Stimulated activated CD8-positive, alpha-beta memory T cell treated with anti-CD3 and anti-CD28 coated beads, Interleukin-7, amount 100 ng/mL, for 4 hours (primary cell): Measurements from ENCODE around the gene PLCB4.

Experiments used
- DNase-seq, 2 donors: peaks; one replicate each; pipeline ENCODE4 v3.0.0-alpha.2; 2020; ENCODE audit warnings: low read depth in 2 of 2

PLCB4 gene

DNA sequence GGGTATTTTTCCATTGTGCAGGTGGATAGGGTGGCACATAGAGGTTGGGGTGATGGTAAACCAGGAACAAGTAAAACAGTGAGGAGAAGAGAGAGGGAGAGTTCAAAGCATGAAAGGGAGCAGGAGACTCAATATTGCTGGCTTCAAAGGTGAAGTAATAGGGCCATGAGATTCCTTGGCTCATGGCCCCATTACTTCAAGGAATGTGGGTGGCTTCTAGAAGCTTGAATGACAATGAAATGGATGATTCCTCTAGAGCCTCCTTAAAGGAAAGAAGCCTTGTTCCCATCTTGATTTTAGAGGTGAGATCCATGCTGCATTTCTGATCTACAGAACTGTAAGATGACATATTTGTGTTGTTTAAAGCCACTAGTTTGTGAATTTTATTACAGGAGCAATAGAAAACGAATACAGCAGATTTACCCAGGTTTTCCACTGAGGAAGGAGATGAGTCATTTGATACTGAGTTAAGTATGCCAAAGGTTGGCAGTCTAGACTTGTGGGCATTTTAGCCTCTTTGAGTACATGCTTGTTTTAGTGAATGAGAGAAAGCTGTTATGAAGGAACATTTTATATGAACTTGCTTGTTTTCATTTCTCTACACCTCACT, 110.4 kb downstream of the PLCB4 start:
- no peak for DNase-seq

DNA sequence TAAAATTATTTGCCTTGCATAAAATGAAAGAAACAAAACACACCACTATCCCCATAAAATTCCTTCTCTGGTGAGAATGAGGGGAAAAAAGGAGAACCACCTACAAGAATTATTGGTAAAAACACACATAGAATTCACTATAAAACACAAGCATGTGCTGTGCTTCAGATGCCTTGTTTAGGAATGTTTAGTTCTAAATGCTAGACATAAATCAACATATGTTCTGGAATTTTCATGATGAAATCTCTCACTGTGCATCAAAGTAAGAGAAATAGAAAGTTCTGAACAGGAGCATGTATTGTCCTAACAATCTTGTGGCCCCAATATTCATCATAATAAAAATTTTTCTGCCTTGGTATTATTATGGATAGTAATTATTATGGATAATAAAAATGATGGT, 111.0 kb downstream of the PLCB4 start:
- DNase-seq = no peak

- no peak for DNase-seq
These were observed 111.8 kb downstream of the PLCB4 start for GRCh38 chr20:9180481-9181257.

DNA sequence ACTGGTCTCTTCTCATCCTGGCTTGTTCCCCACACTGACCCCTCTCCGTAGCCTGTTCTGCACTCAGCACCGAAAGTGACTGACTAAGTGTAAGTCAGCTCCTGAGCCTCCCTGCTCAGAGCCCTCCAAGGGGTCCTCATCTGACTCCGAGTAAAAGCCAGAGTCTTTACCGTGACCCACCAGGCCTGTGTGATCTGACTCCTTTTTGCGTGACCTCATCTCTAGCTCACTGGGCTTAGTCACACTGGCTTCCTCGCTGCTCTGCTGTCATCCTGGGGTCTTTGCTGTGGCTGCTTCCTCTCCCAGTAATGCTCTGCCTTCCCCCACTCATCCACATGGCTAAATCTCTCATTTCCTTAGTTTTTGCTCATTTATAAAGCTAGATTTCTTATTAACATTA, 116.6 kb downstream of the PLCB4 start:
- DNase-seq = no peak

DNA sequence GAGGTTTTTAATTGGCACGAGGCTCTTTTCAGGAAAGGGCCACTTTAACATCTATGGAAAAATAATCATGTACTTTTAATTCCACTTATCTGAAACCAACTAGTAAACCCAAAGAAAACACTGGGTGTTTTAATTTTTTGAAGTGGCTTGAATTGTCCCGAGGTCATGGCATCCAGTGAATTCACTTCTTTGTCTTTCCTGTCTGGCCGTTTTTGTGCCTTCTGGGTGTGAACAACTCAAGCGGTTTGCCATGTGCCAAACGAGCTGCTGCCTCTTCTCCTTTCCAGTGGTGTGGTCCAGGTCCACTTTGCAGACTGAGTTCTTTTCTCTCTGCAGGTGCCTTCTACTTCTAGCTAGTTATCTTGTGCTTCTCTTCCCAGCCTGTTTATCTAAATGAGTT, 117.5 kb downstream of the PLCB4 start:
- DNase-seq = no peak

DNA sequence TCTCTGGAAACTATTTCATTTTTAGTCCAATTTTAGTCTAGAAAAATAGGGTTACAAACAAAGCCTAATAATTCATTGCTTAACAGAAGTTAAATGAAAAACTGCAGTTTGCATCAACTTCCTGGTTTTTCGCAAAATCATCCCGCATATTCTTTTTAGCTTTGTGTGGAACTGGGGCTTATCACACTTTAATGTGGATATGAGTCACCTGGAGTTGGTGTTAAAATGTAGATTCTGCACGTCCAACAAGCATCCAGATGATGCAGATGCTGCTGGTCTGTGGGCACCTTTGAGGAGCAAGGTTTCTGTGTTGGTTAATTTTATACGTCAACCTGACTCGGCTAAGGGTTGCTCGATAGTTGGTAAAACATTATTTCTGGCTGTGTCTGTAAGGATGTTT, 126.1 kb downstream of the PLCB4 start:
- no peak for DNase-seq

DNA sequence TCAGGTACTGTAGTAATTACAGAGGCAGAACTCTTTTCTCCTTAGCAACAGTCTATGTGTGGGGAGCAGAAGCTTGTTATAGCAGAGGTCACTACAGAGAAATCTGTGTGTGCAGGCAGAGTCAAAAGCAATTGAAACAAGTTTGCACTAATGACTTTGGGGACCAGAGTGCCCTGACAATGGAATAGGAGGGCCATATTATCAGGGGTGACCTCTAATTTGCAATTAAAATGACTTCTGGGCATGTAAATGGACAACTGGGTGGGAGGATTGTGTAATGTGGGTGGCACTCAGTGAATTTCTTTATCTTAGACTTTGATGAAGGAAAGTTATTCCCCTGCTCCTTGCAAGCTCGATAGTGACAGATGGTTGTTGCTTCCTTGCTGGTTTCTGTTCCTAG, 127.2 kb downstream of the PLCB4 start:
- no peak for DNase-seq

- DNase-seq = no peak
These were observed 129.6 kb downstream of the PLCB4 start for GRCh38 chr20:9198460-9198859.

GRCh38 chr20:9200196-9200595, 131.3 kb downstream of the PLCB4 start:
- DNase-seq = no peak

- no peak for DNase-seq
These were observed 131.7 kb downstream of the PLCB4 start for GRCh38 chr20:9200620-9201019.

GRCh38 chr20:9202420-9203080, 133.7 kb downstream of the PLCB4 start:
- DNase-seq = no peak

- DNase-seq = no peak
These were observed 134.2 kb downstream of the PLCB4 start for GRCh38 chr20:9203081-9203447.

- no peak for DNase-seq
These were observed 136.1 kb downstream of the PLCB4 start for GRCh38 chr20:9204979-9205378.

GRCh38 chr20:9206486-9206885, 137.6 kb downstream of the PLCB4 start:
- DNase-seq = no peak

GRCh38 chr20:9207253-9207652, 138.4 kb downstream of the PLCB4 start:
- no peak for DNase-seq

DNA sequence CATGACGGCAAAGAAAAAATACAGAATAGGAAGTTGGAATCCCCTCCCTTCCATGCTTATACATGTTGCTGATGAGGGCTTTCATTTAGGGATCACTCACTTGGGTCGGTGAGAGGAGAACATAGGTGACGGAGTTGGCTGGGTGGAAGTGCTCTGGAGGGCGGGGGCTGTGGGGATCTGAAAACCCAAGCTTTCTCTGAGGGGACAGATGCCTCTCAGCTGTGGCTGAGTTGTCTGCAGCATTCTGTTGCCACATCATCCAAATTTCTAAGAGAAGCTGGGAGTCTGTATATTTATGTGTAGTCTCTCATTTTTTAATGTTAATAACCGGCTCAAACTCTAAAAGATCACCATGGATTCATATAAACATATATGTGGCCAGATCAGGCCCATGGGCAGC, 141.5 kb downstream of the PLCB4 start:
- no peak for DNase-seq

DNA sequence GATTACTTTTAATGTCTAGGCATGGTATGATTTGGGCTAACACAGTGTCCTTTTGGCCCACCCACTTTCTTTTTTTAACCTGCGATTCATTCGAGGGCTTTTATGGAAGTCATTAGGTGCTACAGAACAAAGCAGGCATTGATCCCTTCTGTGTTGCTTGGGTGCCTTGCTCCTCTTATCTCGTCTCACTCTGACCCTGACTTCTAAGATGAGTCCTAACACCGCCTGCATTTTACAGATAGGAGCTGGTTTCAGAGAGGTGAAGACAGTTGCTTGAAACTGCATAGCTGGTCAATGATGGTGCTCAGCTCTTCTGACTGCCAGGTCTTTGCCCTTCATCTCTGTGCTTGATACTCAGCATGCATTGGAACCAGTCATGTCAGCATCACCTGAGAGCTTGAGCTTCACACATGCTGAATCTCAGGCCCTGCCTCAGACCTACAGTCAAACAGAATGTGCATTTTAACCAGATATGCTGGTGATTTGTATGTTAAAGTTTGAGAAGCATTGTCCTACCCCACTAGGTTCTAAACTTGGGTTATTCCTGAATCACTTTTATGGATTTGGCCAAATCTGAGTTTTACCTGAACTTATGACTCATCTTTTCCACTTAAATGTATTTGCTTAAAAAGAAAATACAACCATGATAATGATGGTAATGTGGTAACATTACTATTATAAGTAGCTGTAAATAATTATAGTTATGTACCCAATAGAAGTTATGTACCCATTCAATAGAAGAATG, 142.3 kb downstream of the PLCB4 start:
- DNase-seq = no peak

DNA sequence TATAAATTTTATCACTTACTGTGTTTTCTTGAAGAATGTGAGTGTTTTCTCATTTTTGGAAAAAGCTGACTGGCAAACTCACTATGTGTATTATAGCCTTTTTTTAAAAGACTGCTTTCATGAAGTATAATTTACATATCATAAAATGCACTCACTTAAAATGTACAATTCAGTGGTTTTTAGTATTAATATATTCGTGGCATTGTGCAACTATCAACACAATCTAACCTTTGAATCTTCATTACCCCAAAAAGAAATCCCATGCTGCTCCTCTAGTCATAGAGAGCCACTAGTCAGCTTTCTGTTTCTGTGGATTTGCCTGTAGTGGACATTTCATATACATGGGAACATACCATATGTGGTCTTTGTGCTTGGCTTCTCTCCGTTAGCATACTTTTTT, 143.8 kb downstream of the PLCB4 start:
- DNase-seq = no peak

- DNase-seq = no peak
These were observed 145.8 kb downstream of the PLCB4 start for GRCh38 chr20:9214685-9215084.

DNA sequence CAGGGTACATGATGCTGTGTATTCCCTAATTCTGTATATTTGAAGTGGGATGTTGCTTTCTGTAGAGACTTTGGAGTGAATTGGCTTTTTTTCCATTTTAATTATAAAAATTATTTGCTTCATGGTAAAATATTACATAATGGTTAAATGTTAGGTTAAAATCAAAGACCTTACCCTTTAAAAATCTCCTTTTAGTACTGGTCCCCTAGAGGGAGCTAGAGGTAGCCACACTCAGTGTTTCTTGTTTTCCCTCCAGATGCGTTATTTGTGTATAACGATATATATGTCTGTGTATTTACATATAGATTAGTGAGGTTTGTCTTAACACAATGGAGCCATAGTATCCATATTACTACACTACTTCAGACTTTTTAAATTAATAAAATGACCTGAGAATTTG, 146.7 kb downstream of the PLCB4 start:
- DNase-seq = no peak

GRCh38 chr20:9218531-9218961, 149.7 kb downstream of the PLCB4 start:
- DNase-seq = no peak

- no peak for DNase-seq
These were observed 152.1 kb downstream of the PLCB4 start for GRCh38 chr20:9220874-9221547.
